HL-60 (cell line): ENCODE measurements around the gene TRIM47.

Source experiments
- GABPA ChIP-seq: IDR thresholded peaks from 2 replicates; pipeline ENCODE4 v1.6.1; 2012; ENCODE audit warnings: low read depth
- POLR2AphosphoS5 ChIP-seq: IDR thresholded peaks from 2 replicates; pipeline ENCODE4 v1.6.1; 2012; ENCODE audit warnings: low read depth
- SPI1 ChIP-seq: IDR thresholded peaks from 2 replicates; pipeline ENCODE4 v1.6.1; 2012; ENCODE audit warnings: low read depth, mild to moderate bottlenecking, borderline replicate concordance
- TF ChIP-seq, protein P1 (sequence below): IDR thresholded peaks from one replicate; pipeline ENCODE4 v1.5.1; 2011; ENCODE audit warnings: low read length, control low read depth, inconsistent platforms; ENCODE audit not compliant: insufficient read depth
- TF ChIP-seq, protein P2 (sequence below): IDR thresholded peaks from 2 replicates; pipeline ENCODE4 v1.6.1; 2012; ENCODE audit warnings: low read depth; ENCODE audit not compliant: insufficient replicate concordance

DNA sequence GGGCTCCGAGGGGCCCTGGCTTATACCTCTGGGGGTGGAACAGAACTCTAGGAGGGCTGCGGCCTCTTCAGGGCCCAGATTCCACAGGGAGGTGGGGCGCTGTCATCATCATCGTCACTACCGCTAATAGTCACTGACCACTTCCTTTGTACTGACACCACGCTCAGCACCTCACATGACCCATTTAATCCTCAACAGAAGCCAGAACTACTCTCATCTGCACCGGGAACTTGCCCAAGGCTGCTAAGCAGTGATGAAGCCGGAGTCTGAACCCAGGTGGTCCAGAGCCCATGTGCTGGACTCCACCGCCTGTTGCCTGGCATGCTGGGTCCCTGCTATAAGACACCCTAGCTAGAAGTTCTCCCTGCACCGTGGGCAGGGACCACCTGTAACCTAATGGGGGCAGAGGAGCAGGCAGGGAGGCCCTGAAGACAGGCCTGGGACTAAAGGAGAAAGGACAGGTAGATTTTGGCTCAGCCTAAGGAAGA, 46.2 kb downstream of the TRIM47 start:
- TF ChIP-seq, protein P1, sequence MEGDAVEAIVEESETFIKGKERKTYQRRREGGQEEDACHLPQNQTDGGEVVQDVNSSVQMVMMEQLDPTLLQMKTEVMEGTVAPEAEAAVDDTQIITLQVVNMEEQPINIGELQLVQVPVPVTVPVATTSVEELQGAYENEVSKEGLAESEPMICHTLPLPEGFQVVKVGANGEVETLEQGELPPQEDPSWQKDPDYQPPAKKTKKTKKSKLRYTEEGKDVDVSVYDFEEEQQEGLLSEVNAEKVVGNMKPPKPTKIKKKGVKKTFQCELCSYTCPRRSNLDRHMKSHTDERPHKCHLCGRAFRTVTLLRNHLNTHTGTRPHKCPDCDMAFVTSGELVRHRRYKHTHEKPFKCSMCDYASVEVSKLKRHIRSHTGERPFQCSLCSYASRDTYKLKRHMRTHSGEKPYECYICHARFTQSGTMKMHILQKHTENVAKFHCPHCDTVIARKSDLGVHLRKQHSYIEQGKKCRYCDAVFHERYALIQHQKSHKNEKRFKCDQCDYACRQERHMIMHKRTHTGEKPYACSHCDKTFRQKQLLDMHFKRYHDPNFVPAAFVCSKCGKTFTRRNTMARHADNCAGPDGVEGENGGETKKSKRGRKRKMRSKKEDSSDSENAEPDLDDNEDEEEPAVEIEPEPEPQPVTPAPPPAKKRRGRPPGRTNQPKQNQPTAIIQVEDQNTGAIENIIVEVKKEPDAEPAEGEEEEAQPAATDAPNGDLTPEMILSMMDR = no peak
- TF ChIP-seq, protein P2, sequence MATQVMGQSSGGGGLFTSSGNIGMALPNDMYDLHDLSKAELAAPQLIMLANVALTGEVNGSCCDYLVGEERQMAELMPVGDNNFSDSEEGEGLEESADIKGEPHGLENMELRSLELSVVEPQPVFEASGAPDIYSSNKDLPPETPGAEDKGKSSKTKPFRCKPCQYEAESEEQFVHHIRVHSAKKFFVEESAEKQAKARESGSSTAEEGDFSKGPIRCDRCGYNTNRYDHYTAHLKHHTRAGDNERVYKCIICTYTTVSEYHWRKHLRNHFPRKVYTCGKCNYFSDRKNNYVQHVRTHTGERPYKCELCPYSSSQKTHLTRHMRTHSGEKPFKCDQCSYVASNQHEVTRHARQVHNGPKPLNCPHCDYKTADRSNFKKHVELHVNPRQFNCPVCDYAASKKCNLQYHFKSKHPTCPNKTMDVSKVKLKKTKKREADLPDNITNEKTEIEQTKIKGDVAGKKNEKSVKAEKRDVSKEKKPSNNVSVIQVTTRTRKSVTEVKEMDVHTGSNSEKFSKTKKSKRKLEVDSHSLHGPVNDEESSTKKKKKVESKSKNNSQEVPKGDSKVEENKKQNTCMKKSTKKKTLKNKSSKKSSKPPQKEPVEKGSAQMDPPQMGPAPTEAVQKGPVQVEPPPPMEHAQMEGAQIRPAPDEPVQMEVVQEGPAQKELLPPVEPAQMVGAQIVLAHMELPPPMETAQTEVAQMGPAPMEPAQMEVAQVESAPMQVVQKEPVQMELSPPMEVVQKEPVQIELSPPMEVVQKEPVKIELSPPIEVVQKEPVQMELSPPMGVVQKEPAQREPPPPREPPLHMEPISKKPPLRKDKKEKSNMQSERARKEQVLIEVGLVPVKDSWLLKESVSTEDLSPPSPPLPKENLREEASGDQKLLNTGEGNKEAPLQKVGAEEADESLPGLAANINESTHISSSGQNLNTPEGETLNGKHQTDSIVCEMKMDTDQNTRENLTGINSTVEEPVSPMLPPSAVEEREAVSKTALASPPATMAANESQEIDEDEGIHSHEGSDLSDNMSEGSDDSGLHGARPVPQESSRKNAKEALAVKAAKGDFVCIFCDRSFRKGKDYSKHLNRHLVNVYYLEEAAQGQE = no peak
- TF ChIP-seq POLR2AphosphoS5 (no peak), SPI1 (no peak), GABPA (no peak)
